H1 (cell line): ENCODE data around the gene CMSS1. TPM values are rescaled to one million over a fixed set of nuclear protein-coding genes. Genes with fewer than 3 reads are reported as not detected.

Experiments
- CTCF ChIA-PET: fragments of 300-600 bp; sonication (Branson Sonifier 250); formaldehyde crosslinking; loops from one replicate; lab custom pipeline; 2021; ENCODE audit not compliant: partially characterized antibody; lab: Charles Lee
- POLR2A ChIA-PET: fragments of 300-600 bp; sonication (Branson Sonifier 250); formaldehyde crosslinking; loops from one replicate; lab custom pipeline; 2021; ENCODE audit warnings: inconsistent platforms; ENCODE audit not compliant: partially characterized antibody; lab: Charles Lee
- DNase-seq, 2 experiments: peaks; one replicate each; pipeline versions ENCODE4 v3.0.0 to v3.0.0-alpha.2; 2010 to 2022; ENCODE audit warnings: low spot score in 2 of 2, low read depth in 1 of 2, mixed read lengths in 1 of 2
- FAIRE-seq: peaks from 2 replicates; lab custom pipeline; 2011; peaks lifted over from hg19 to GRCh38; lab: Jason Lieb, UNC
- H2AFZ ChIP-seq: 2 replicates; pipeline ENCODE4 v1.8.1; 2012; ENCODE audit warnings: low read length, inconsistent platforms
- H2AK5ac ChIP-seq: 2 replicates; pipeline ENCODE4 v1.6.1; 2013; ENCODE audit warnings: low read depth, low read length
- H2BK120ac ChIP-seq: replicated peaks from 2 replicates; pipeline ENCODE3; 2013; ENCODE audit warnings: low read depth, low read length, inconsistent platforms
- H2BK12ac ChIP-seq: 2 replicates; pipeline ENCODE4 v1.6.1; 2013; ENCODE audit warnings: low read depth, low read length
- H2BK15ac ChIP-seq: 2 replicates; pipeline ENCODE4 v1.6.1; 2013; ENCODE audit warnings: low read length
- H2BK20ac ChIP-seq: 2 replicates; pipeline ENCODE4 v1.6.1; 2013; ENCODE audit warnings: low read length
- H2BK5ac ChIP-seq: 2 replicates; pipeline ENCODE4 v1.6.1; 2013; ENCODE audit warnings: low read depth, low read length
- H3K14ac ChIP-seq: 2 replicates; pipeline ENCODE4 v1.6.1; 2013; ENCODE audit warnings: inconsistent platforms; ENCODE audit not compliant: insufficient read length
- H3K18ac ChIP-seq: 2 replicates; pipeline ENCODE4 v1.6.1; 2013; ENCODE audit warnings: low read length; ENCODE audit errors: extremely low read depth
- H3K23ac ChIP-seq: 2 replicates; pipeline ENCODE4 v1.6.1; 2013; ENCODE audit warnings: inconsistent platforms; ENCODE audit not compliant: insufficient read length
- H3K23me2 ChIP-seq: 2 replicates; pipeline ENCODE4 v1.6.1; 2013; ENCODE audit warnings: low read depth, low read length
- H3K27ac ChIP-seq: 2 replicates; pipeline ENCODE4 v1.6.1; 2011; ENCODE audit warnings: low read depth, low read length, inconsistent platforms
- H3K27me3 ChIP-seq, 4 experiments: replicated peaks in 1 of 4; 1 replicate in 1 of 4; 2 replicates in 3 of 4; pipeline versions ENCODE4 v1.6.1 to v1.8.1; 2011 to 2013; ENCODE audit warnings: low read length in 3 of 4, mild to moderate bottlenecking in 3 of 4, inconsistent platforms in 2 of 4, mixed read lengths in 2 of 4, moderate library complexity in 1 of 4; ENCODE audit not compliant: control insufficient read depth in 3 of 4, insufficient read depth in 3 of 4; ENCODE audit errors: extremely low read depth in 1 of 4
- H3K36me3 ChIP-seq, 4 experiments: 2 replicates each; pipeline versions ENCODE4 v1.6.1 to v1.8.1; 2011 to 2013; ENCODE audit warnings: mild to moderate bottlenecking in 4 of 4, low read length in 3 of 4, moderate library complexity in 2 of 4, control low read depth in 1 of 4, inconsistent platforms in 1 of 4; ENCODE audit not compliant: insufficient read depth in 4 of 4, control insufficient read depth in 2 of 4
- H3K4ac ChIP-seq: replicated peaks from 2 replicates; pipeline ENCODE3; 2013; ENCODE audit warnings: low read length, low read depth, mixed read lengths, inconsistent platforms; ENCODE audit not compliant: insufficient read length
- H3K4me1 ChIP-seq, 4 experiments: replicated peaks in 1 of 4; 1 replicate in 1 of 4; 2 replicates in 3 of 4; pipeline versions ENCODE4 v1.6.1 to v1.8.1; 2011 to 2013; ENCODE audit warnings: low read length in 3 of 4, inconsistent platforms in 2 of 4, mixed read lengths in 1 of 4; ENCODE audit not compliant: insufficient read depth in 4 of 4, control insufficient read depth in 3 of 4
- H3K4me2 ChIP-seq, 2 experiments: 2 replicates each; pipeline versions ENCODE4 v1.6.1 to v1.8.1; 2011 to 2013; ENCODE audit warnings: low read depth in 2 of 2, low read length in 2 of 2, control low read depth in 1 of 2, inconsistent platforms in 1 of 2, mild to moderate bottlenecking in 1 of 2; ENCODE audit not compliant: insufficient read depth in 1 of 2
- H3K4me3 ChIP-seq, 4 experiments: fragments of 200-600, 300-600 bp in 1 of 4; sonication (generic), shearing (Covaris generic), sonication (Bioruptor Twin) in 1 of 4; 2 replicates each; pipeline versions ENCODE4 v1.5.1 to v1.8.1; 2011 to 2016; ENCODE audit warnings: low read length in 4 of 4, low read depth in 3 of 4, control low read depth in 2 of 4, inconsistent platforms in 2 of 4, mild to moderate bottlenecking in 2 of 4, mixed read lengths in 1 of 4, moderate library complexity in 1 of 4; ENCODE audit not compliant: insufficient read depth in 2 of 4; ENCODE audit errors: extremely low read depth in 1 of 4
- H3K56ac ChIP-seq: replicated peaks from 2 replicates; pipeline ENCODE3; 2013; ENCODE audit warnings: low read depth, mild to moderate bottlenecking, mixed read lengths, low read length, inconsistent platforms; ENCODE audit not compliant: insufficient read length
- H3K79me1 ChIP-seq: 2 replicates; pipeline ENCODE4 v1.6.1; 2013; ENCODE audit warnings: low read depth, low read length, control low read depth
- H3K79me2 ChIP-seq, 2 experiments: 2 replicates each; pipeline versions ENCODE4 v1.6.1 to v1.8.1; 2012 to 2013; ENCODE audit warnings: low read length in 2 of 2, mild to moderate bottlenecking in 2 of 2, inconsistent platforms in 1 of 2; ENCODE audit not compliant: insufficient read depth in 2 of 2, control insufficient read depth in 1 of 2
- H3K9ac ChIP-seq, 4 experiments: replicated peaks in 1 of 4; 1 replicate in 1 of 4; 2 replicates in 3 of 4; pipeline versions ENCODE4 v1.6.1 to v1.8.1; 2011 to 2013; ENCODE audit warnings: low read depth in 3 of 4, low read length in 3 of 4, control low read depth in 2 of 4, mild to moderate bottlenecking in 2 of 4, moderate library complexity in 2 of 4, inconsistent platforms in 1 of 4; ENCODE audit errors: extremely low read depth in 1 of 4
- H3K9me3 ChIP-seq, 2 experiments: 2 replicates each; pipeline versions ENCODE4 v1.6.1 to v1.8.1; 2012 to 2013; ENCODE audit warnings: mild to moderate bottlenecking in 2 of 2, moderate library complexity in 2 of 2, control low read depth in 1 of 2, inconsistent platforms in 1 of 2, low read depth in 1 of 2, low read length in 1 of 2, mixed read lengths in 1 of 2; ENCODE audit not compliant: insufficient read depth in 2 of 2
- H4K20me1 ChIP-seq, 2 experiments: replicated peaks in 1 of 2; 2 replicates each; pipeline versions ENCODE3 to v1.8.1; 2011 to 2013; ENCODE audit warnings: inconsistent platforms in 2 of 2, low read length in 2 of 2, mild to moderate bottlenecking in 1 of 2; ENCODE audit not compliant: insufficient read depth in 2 of 2, control insufficient read depth in 1 of 2
- H4K5ac ChIP-seq: 2 replicates; pipeline ENCODE4 v1.6.1; 2013; ENCODE audit warnings: low read length, low read depth, mixed read lengths, inconsistent platforms; ENCODE audit not compliant: insufficient read length
- H4K8ac ChIP-seq: 2 replicates; pipeline ENCODE4 v1.8.0; 2013; ENCODE audit warnings: mild to moderate bottlenecking, moderate library complexity, low read length, inconsistent platforms; ENCODE audit not compliant: insufficient read depth; ENCODE audit errors: extremely low read depth
- H4K91ac ChIP-seq: replicated peaks from 2 replicates; pipeline ENCODE3; 2013; ENCODE audit warnings: low read length, mixed read lengths, inconsistent platforms; ENCODE audit not compliant: insufficient read length
- NRF1 ChIP-seq: IDR thresholded peaks from 2 replicates; pipeline ENCODE4 v1.6.1; 2011; ENCODE audit warnings: mild to moderate bottlenecking, low read depth, low read length, improper control_type of control experiment
- SUZ12 ChIP-seq: fragments of 200-600 bp; sonication (generic); IDR thresholded peaks from 2 replicates; pipeline ENCODE4 v1.6.1; 2012; ENCODE audit warnings: mild to moderate bottlenecking, inconsistent platforms, low read length, moderate library complexity, mixed read lengths
- WGBS, 2 experiments: shearing (Covaris generic) in 1 of 2; methylation state at CpG; one replicate each; pipeline versions ENCODE4 v1.1.6 to v1.1.7; 2013 to 2015; ENCODE audit warnings: low lambda C conversion rate in 2 of 2, mixed read lengths in 2 of 2, inconsistent platforms in 1 of 2, low coverage in 1 of 2, missing lambda C conversion rate in 1 of 2; ENCODE audit not compliant: insufficient replicate concordance in 2 of 2, insufficient coverage in 1 of 2, insufficient read length in 1 of 2; ENCODE audit errors: extremely low coverage in 1 of 2, missing lambda C conversion rate in 1 of 2; 5-methylcytosine and 5-hydroxymethylcytosine counted together
- polyA plus RNA-seq, 7 experiments: library from polyadenylated mRNA; depleted of rRNA in 3 of 7; stranded (reverse) in 5 of 7; unstranded in 2 of 7; fragments of >200 nt in 5 of 7; fragments of 200-250 nt in 2 of 7; gene quantifications; 1 replicate in 5 of 7; 2 replicates in 1 of 7; 4 replicates in 1 of 7; pipeline versions ENCODE4 v1.2.1 to v1.2.3, GENCODE V29; 2011 to 2013; ENCODE audit warnings: missing spikeins in 2 of 7, mixed read lengths in 2 of 7
- total RNA-seq: library from RNA; stranded (reverse); fragmentation: NEBNext Ultra II Directional; extraction: Animal tissue kit (Norgen Biotek cat#: 25700); gene quantifications from 2 replicates; pipeline ENCODE4 v1.2.1, GENCODE V29; 2021

CMSS1 gene
- total and polyA plus RNA-seq, 2 of the 8 experiments (the other 6 are each of a cell fraction or from before 2014, with no cell fraction given) = 15.2 to 75.1 TPM

DNA sequence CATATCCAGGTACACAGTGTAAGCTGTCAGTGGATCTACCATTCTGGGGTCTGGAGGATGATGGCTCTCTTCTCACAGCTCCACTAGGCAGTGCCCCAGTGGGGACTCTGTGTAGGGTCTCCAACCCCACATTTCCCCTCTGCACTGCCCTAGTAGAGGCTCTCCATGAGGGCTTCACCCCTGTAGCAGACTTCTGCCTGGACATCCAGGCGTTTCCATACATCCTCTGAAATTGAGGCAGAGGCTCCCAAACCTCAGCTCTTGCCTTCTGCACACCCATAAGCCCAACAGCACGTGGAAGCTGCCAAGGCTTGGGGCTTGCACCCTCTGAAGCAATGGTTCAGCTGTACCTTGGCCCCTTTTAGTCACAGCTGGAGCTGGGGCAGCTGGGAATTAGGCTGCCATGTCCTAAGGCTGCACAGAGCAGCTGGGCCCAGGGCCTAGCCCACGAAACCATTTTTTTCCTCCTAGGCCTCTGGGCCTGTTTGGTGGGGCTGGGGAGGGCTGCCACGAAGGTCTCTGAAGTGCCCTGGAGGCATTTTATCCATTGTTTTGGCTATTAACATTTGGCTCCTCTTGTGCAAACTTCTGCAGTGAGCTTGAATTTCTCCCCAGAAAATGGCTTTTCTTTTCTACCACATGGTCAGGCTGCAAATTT lies 362.2 kb downstream of the CMSS1 start:
- ChIA-PET CTCF (interaction anchor here (1.4 kb wide), 1 partner anchor 337 kb away, joined by 3 read pairs; no protein-coding TSS in a partner anchor), POLR2A (no interaction called here)
- Histone ChIP-seq H3K56ac (no peak overlapping the region), H3K4ac (no peak overlapping the region), H4K8ac (no peak overlapping the region), H4K91ac (no peak overlapping the region), H4K20me1 (no peaks in the 10 kb centered on the region), H3K9ac (no peak overlapping the region), H3K4me1 (peaks cover 0 to 9% (median 1%) of the 10 kb centered on the region in 4 experiments; a peak in 2 of 7 replicates), H3K4me2 (no peak overlapping the region), H2BK15ac (no peak overlapping the region), H3K4me3 (no peak overlapping the region), H3K14ac (no peak overlapping the region), H3K18ac (no peak overlapping the region), H3K27ac (no peak overlapping the region), H2AFZ (no peak overlapping the region), H4K5ac (no peak overlapping the region), H3K9me3 (peaks cover 22 to 25% of the 10 kb centered on the region in 2 experiments), H2BK5ac (no peak overlapping the region), H2BK120ac (no peak overlapping the region), H3K23me2 (no peaks in the 10 kb centered on the region), H3K79me1 (no peaks in the 10 kb centered on the region), H2BK12ac (no peak overlapping the region), H2AK5ac (no peak overlapping the region), H3K36me3 (peaks cover 0 to 32% (median 11%) of the 10 kb centered on the region in 4 experiments; a peak in 4 of 8 replicates), H3K79me2 (no peaks in the 10 kb centered on the region), H3K27me3 (no peaks in the 10 kb centered on the region), H3K23ac (no peak overlapping the region), H2BK20ac (no peak overlapping the region)
- FAIRE-seq (no peak), DNase-seq (no peak)
- WGBS, 2 experiments = 95% methylated on average over 4 of the region's 4 CpGs; no CpG with 5 or more reads in 1 of the 2 experiments
- TF ChIP-seq NRF1 (no peak), SUZ12 (no peak)
